Measurements from ENCODE around the gene GLRX3.

Gene GLRX3

GRCh38 chr10:130218181-130218641, 82.0 kb downstream of the GLRX3 start:
- H3K4me3 ChIP-seq, result no peak overlapping the region
- no peak for TF ChIP-seq CTCF (IDR thresholded peaks at IDR 0.05)

GRCh38 chr10:130218936-130219335, 82.7 kb downstream of the GLRX3 start:
- DNase-seq (ENCODE audit: low spot score), result peak; percentile 64
- TF ChIP-seq CTCF (IDR thresholded peaks at IDR 0.05), result no peak
- no peak overlapping the region for H3K4me3 ChIP-seq
- H3K27ac ChIP-seq, result no peak overlapping the region

More at GRCh38 chr10:130218181-130218641, 82.0 kb downstream of the GLRX3 start:
- no peak overlapping the region for H3K27ac ChIP-seq
- peak; percentile 69 for DNase-seq (ENCODE audit: low spot score)

GRCh38 chr10:130220251-130221185, 84.3 kb downstream of the GLRX3 start:
- peak; percentile 55 for DNase-seq (ENCODE audit: low spot score)
- Histone ChIP-seq H3K4me3 (no peak overlapping the region), H3K27ac (no peak overlapping the region)
- no peak for TF ChIP-seq CTCF (IDR thresholded peaks at IDR 0.05)

- Histone ChIP-seq H3K4me3 (no peak overlapping the region), H3K27ac (no peak overlapping the region)
- no peak for TF ChIP-seq CTCF (IDR thresholded peaks at IDR 0.05)
- DNase-seq (ENCODE audit: low spot score), result peak; percentile 63
Observed at GRCh38 chr10:130221456-130222375, 85.5 kb downstream of the GLRX3 start.

- peak; percentile 24 for DNase-seq (ENCODE audit: low spot score)
- Histone ChIP-seq H3K4me3 (no peak overlapping the region), H3K27ac (no peak overlapping the region)
- TF ChIP-seq CTCF (IDR thresholded peaks at IDR 0.05), result no peak
Observed at GRCh38 chr10:130222381-130222780, 86.2 kb downstream of the GLRX3 start.

- Histone ChIP-seq H3K4me3 (no peak overlapping the region), H3K27ac (no peak overlapping the region)
- TF ChIP-seq CTCF (IDR thresholded peaks at IDR 0.05), result no peak
- DNase-seq (ENCODE audit: low spot score), result peak; percentile 16
Observed at GRCh38 chr10:130224228-130224627, 88.0 kb downstream of the GLRX3 start.

All from coronary artery (tissue), 2 donors.